Measurements from ENCODE around the gene HNF1B.

HNF1B gene

DNA sequence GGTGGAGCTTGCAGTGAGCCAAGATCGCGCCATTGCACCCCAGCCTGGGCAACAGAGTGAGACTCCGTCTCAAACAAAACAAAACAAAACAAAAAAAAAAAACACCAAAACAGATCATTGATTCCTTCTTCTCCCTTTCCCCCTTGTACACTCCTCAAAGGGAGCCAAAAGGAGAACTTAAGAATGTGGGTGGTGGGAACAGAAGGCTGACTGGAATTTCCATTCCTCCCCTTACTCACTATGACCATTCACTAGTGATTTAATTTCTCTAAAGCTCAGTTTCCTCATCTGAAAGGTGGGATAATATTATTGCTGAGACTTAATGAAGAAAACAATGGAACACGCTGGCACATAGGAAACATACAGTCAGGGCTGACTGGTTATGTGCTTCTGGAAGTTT, 17.1 kb upstream of the HNF1B start:
- no peak overlapping the region for H3K4me3 ChIP-seq (ENCODE audit: low read depth, low read length)
- TF ChIP-seq, protein P1, sequence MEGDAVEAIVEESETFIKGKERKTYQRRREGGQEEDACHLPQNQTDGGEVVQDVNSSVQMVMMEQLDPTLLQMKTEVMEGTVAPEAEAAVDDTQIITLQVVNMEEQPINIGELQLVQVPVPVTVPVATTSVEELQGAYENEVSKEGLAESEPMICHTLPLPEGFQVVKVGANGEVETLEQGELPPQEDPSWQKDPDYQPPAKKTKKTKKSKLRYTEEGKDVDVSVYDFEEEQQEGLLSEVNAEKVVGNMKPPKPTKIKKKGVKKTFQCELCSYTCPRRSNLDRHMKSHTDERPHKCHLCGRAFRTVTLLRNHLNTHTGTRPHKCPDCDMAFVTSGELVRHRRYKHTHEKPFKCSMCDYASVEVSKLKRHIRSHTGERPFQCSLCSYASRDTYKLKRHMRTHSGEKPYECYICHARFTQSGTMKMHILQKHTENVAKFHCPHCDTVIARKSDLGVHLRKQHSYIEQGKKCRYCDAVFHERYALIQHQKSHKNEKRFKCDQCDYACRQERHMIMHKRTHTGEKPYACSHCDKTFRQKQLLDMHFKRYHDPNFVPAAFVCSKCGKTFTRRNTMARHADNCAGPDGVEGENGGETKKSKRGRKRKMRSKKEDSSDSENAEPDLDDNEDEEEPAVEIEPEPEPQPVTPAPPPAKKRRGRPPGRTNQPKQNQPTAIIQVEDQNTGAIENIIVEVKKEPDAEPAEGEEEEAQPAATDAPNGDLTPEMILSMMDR (IDR thresholded peaks at IDR 0.05; ENCODE audit: control insufficient read depth, extremely low read depth, insufficient read depth) = no peak
- no peak for DNase-seq (ENCODE audit: low read depth)

DNA sequence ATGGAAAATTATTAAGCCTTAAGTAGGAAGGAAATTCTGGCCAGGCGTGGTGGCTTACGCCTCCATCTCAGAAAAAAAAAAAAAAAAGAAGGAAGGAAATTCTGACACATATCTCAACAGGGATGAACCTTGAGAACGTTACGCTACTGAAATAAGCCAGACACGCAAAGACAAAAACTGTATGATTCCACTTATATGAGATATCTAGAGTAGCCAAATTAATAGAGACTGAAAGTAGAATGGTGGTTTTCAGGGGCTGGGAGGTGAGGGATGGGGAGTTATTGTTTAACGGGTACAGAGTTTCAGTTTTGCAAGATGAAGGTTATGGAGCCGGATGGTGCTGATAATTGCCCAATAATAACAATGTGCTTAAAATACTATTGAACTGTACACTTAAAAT, 16.2 kb upstream of the HNF1B start:
- no peak for DNase-seq (ENCODE audit: low read depth)
- no peak overlapping the region for H3K4me3 ChIP-seq (ENCODE audit: low read depth, low read length)

DNA sequence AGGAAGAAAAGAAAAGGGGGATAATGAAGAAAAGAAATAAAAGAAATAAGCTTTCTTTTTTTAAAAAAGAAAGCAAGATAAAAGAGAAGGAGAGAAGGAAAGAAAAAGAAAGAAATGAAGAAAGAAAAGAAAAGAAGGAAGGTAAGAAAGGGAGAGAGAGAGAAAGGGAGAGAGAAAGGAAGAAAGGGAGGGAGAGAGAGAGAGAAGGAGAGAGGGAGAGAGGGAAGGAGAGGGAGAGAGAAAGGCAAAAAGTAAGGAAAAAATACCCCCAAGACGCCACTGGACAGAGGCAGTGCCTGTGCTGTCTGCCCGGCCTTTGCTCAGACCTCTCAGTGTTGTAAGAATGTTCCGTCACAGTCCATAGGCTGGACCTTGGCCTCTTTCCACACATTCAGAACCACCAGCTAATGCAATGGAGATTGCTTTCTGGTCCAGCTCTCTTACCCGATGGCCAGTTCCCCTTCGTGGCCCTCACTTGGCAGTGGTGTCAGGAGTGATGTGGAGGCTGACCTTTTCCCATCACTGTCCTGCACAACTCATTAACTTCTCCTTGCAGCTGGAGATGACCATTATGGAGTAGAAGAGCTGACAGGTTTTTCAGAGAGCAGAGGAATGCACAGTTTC, 14.3 kb upstream of the HNF1B start:
- TF ChIP-seq, protein P1 (IDR thresholded peaks at IDR 0.05; ENCODE audit: control insufficient read depth, extremely low read depth, insufficient read depth) = no peak
- no peak overlapping the region for H3K4me3 ChIP-seq (ENCODE audit: low read depth, low read length)
- DNase-seq (ENCODE audit: low read depth) = no peak

More for the DNA sequence above, 16.2 kb upstream of the HNF1B start:
- TF ChIP-seq, protein P1 (IDR thresholded peaks at IDR 0.05; ENCODE audit: control insufficient read depth, extremely low read depth, insufficient read depth) = no peak

DNA sequence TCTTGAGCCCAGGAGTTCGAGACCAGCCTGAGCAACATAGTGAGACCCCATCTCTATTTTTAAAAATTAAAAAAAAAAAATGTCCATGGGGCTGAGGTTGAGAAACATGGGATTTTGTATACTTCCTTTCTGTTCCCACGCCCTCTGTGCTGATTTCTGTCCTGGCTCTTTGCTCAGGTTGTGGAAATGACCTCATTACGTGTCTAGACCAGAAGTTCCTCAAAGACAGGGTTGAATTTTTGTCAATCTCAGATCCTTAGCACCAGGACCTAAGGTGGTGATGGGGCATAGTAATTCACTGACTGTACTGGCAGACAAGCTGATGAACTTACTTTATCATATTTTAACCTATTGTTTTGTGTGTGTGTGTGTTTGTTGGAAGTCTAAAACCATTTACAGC, 11.2 kb upstream of the HNF1B start:
- DNase-seq (ENCODE audit: low read depth) = no peak
- no peak overlapping the region for H3K4me3 ChIP-seq (ENCODE audit: low read depth, low read length)
- TF ChIP-seq, protein P1 (IDR thresholded peaks at IDR 0.05; ENCODE audit: control insufficient read depth, extremely low read depth, insufficient read depth) = no peak

DNA sequence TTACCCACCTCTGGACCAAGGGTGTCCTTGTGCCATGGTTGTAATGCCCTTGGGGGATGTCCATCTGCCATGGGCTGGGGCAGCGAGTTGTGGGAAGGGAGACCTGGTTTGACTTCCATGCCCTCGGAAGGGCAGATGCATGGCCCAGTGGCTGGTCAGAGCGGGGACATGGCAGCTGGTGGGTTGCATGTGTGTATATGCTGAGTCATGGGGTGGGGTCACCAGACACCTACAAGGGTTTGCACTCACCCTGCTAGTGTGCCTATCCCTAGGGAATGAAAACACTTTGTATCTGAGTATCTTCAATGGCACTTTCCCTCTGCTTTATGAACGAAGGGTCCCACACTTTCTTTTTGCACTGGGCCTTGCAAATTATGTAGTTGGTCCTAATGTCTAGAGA, 10.6 kb upstream of the HNF1B start:
- TF ChIP-seq, protein P1 (IDR thresholded peaks at IDR 0.05; ENCODE audit: control insufficient read depth, extremely low read depth, insufficient read depth) = no peak
- no peak for DNase-seq (ENCODE audit: low read depth)
- H3K4me3 ChIP-seq (ENCODE audit: low read depth, low read length) = no peak overlapping the region

DNA sequence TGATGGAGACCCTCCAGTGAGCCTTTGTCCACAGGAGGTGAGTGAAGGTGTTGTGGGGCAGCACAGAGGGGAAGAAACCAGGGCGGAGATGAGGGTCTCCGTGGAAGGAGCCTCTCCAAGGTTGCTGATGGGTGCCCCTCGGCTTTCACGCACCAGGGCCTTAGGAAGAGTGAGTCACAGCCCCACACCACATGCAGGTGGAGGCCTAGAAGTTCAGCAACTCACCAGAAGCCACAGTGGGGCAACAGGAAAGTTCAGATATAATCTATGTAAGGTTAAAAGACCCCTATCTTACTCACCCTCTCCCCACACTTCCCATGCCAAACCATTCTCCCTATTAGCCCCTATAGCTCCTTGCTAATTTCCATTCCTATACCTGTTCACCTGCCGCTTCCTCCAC, 9.5 kb upstream of the HNF1B start:
- TF ChIP-seq, protein P1 (IDR thresholded peaks at IDR 0.05; ENCODE audit: control insufficient read depth, extremely low read depth, insufficient read depth) = no peak
- no peak for DNase-seq (ENCODE audit: low read depth)
- H3K4me3 ChIP-seq (ENCODE audit: low read depth, low read length) = no peak overlapping the region

DNA sequence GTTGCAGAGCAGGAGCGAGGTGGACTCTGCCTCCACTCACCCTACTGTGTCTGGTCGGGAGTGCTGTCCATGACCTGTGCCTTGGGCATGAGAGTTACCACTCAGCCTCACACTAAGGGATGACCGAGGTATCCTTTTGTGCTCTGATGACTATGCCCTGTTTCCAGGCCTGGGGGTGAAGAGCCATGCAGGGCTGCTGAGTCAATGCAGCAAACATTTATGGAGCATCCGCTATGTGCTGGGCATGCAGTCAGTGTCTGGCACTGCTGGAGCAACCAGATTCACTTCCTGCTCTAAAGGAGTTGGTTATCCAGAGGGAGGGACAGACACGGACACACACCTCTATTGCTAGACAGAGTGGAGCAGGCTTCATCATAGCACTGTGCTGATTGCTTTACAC, 7.6 kb upstream of the HNF1B start:
- TF ChIP-seq, protein P1 (IDR thresholded peaks at IDR 0.05; ENCODE audit: control insufficient read depth, extremely low read depth, insufficient read depth) = no peak
- no peak overlapping the region for H3K4me3 ChIP-seq (ENCODE audit: low read depth, low read length)
- DNase-seq (ENCODE audit: low read depth) = no peak

Data from LNCaP clone FGC (cell line).